GM19099 (cell line): ENCODE data around the gene GALNT18.

Experiments
- POLR2A ChIP-seq: IDR thresholded peaks from 3 replicates; pipeline ENCODE4 v1.6.1; 2011; ENCODE audit warnings: low read depth; ENCODE audit not compliant: insufficient read length; ENCODE audit errors: extremely low read depth

GALNT18 gene

GRCh38 chr11:11636671-11637070 lies 14.9 kb upstream of the GALNT18 start:
- TF ChIP-seq POLR2A, result no peak

- TF ChIP-seq POLR2A, result no peak
These were observed 13.6 kb upstream of the GALNT18 start for GRCh38 chr11:11635443-11635842.

- no peak for TF ChIP-seq POLR2A
These were observed 7.6 kb upstream of the GALNT18 start for GRCh38 chr11:11629368-11629767.

GRCh38 chr11:11628651-11629050 lies 6.8 kb upstream of the GALNT18 start:
- TF ChIP-seq POLR2A, result no peak

- TF ChIP-seq POLR2A, result no peak
These were observed 4.3 kb upstream of the GALNT18 start for GRCh38 chr11:11626128-11626527.

GRCh38 chr11:11624926-11625325 lies 3.1 kb upstream of the GALNT18 start:
- TF ChIP-seq POLR2A, result no peak

GRCh38 chr11:11624204-11624603 lies 2.4 kb upstream of the GALNT18 start:
- no peak for TF ChIP-seq POLR2A

- TF ChIP-seq POLR2A, result no peak
These were observed 967 bp upstream of the GALNT18 start for GRCh38 chr11:11622772-11623171.

GRCh38 chr11:11622340-11622706 lies 518 bp upstream of the GALNT18 start:
- no peak for TF ChIP-seq POLR2A

GRCh38 chr11:11620921-11621572 lies 758 bp downstream of the GALNT18 start:
- peak; percentile 30 for TF ChIP-seq POLR2A

GRCh38 chr11:11620173-11620920 lies 1.5 kb downstream of the GALNT18 start:
- peak; percentile 17 for TF ChIP-seq POLR2A

GRCh38 chr11:11618973-11619435 lies 2.8 kb downstream of the GALNT18 start:
- TF ChIP-seq POLR2A, result no peak

- no peak for TF ChIP-seq POLR2A
These were observed 6.7 kb downstream of the GALNT18 start for GRCh38 chr11:11615086-11615485.

- no peak for TF ChIP-seq POLR2A
These were observed 9.4 kb downstream of the GALNT18 start for GRCh38 chr11:11612439-11612838.

GRCh38 chr11:11611381-11611780 lies 10.4 kb downstream of the GALNT18 start:
- TF ChIP-seq POLR2A, result no peak

- no peak for TF ChIP-seq POLR2A
These were observed 13.0 kb downstream of the GALNT18 start for GRCh38 chr11:11608783-11609232.
